MCF 10A (cell line): Measurements from ENCODE around the gene RFX4. TPM values are rescaled to one million over a fixed set of nuclear protein-coding genes. Genes with fewer than 3 reads are reported as not detected.

ENCODE experiments used
- BruUV-seq: library from RNA; stranded (reverse); fragments of 400-500 nt; replicated peaks from 2 replicates; lab custom pipeline; 2021; lab: Mats Ljungman, UMichigan
- CTCF ChIA-PET: fragments of 300-600 bp; sonication (Branson Sonifier 250); formaldehyde crosslinking; extraction: SDS; loops from one replicate; lab custom pipeline; 2021; ENCODE audit warnings: antibody characterized with exemption, inconsistent platforms; lab: Yijun Ruan, JAX
- POLR2A ChIA-PET: fragments of 300-600, 350-650 bp; sonication (Branson Sonifier 250); formaldehyde crosslinking; extraction: SDS; loops from one replicate; lab custom pipeline; 2020; ENCODE audit warnings: antibody characterized with exemption, inconsistent platforms; lab: Yijun Ruan, JAX
- DNase-seq: peaks from one replicate; pipeline ENCODE4 v3.0.0-alpha.2; 2018; ENCODE audit not compliant: unreplicated experiment
- H3K27ac Mint-ChIP-seq: one replicate; pipeline ENCODE4 v1.8.0; 2022; ENCODE audit warnings: mild to moderate bottlenecking, low read depth, mixed read lengths; ENCODE audit not compliant: unreplicated experiment
- H3K27me3 Mint-ChIP-seq: one replicate; pipeline ENCODE4 v1.8.0; 2022; ENCODE audit warnings: mixed read lengths; ENCODE audit not compliant: insufficient read depth, unreplicated experiment
- H3K36me3 Mint-ChIP-seq: one replicate; pipeline ENCODE4 v1.8.0; 2022; ENCODE audit warnings: mild to moderate bottlenecking, moderate library complexity, mixed read lengths; ENCODE audit not compliant: insufficient read depth, unreplicated experiment
- H3K4me1 Mint-ChIP-seq: one replicate; pipeline ENCODE4 v1.8.0; 2022; ENCODE audit warnings: mixed read lengths; ENCODE audit not compliant: insufficient read depth, unreplicated experiment
- H3K4me3 Mint-ChIP-seq: one replicate; pipeline ENCODE4 v1.8.0; 2022; ENCODE audit warnings: mild to moderate bottlenecking, moderate library complexity, mixed read lengths; ENCODE audit not compliant: unreplicated experiment
- H3K9me3 Mint-ChIP-seq: one replicate; pipeline ENCODE4 v1.8.0; 2022; ENCODE audit warnings: mixed read lengths; ENCODE audit not compliant: unreplicated experiment
- CTCF ChIP-seq: fragments of 200-600 bp; IDR thresholded peaks from one replicate; pipeline ENCODE4 v1.8.0; 2022; ENCODE audit warnings: antibody characterized with exemption, mild to moderate bottlenecking; ENCODE audit not compliant: unreplicated experiment
- intact Hi-C: fragments of 100-400 bp; cut with micrococcal nuclease; formaldehyde crosslinking; loops from 2 replicates; pipeline ENCODE4 v1.14.1; 2022
- total RNA-seq: library from RNA; stranded (reverse); gene quantifications from 2 replicates; pipeline ENCODE4 v1.2.3, GENCODE V29; 2022

Gene RFX4
- total RNA-seq, 1 experiment from 2014 or later = not detected

GRCh38 chr12:106729611-106730010 is 146.8 kb downstream of the RFX4 start:
- H3K36me3 Mint-ChIP-seq = no peaks in the 10 kb centered on the region
- H3K4me3 Mint-ChIP-seq = no peak overlapping the region
- POLR2A ChIA-PET = no interaction called here
- no peak for DNase-seq
- BruUV-seq = no TSS peak
- no peaks in the 10 kb centered on the region for H3K4me1 Mint-ChIP-seq
- TF ChIP-seq CTCF = no peak
- no peaks in the 10 kb centered on the region for H3K27me3 Mint-ChIP-seq
- intact Hi-C loops = no loop called here
- no peak overlapping the region for H3K27ac Mint-ChIP-seq
- CTCF ChIA-PET = no interaction called here
- H3K9me3 Mint-ChIP-seq = no peaks in the 10 kb centered on the region

GRCh38 chr12:106732890-106733289 is 150.1 kb downstream of the RFX4 start:
- TF ChIP-seq CTCF = no peak
- POLR2A ChIA-PET = no interaction called here
- CTCF ChIA-PET = no interaction called here
- no peak overlapping the region for H3K27ac Mint-ChIP-seq
- no peaks in the 10 kb centered on the region for H3K4me1 Mint-ChIP-seq
- BruUV-seq = no TSS peak
- intact Hi-C loops = no loop called here
- DNase-seq = no peak
- H3K27me3 Mint-ChIP-seq = no peaks in the 10 kb centered on the region
- no peak overlapping the region for H3K4me3 Mint-ChIP-seq
- no peaks in the 10 kb centered on the region for H3K9me3 Mint-ChIP-seq
- H3K36me3 Mint-ChIP-seq = no peaks in the 10 kb centered on the region

GRCh38 chr12:106733660-106734059 is 150.9 kb downstream of the RFX4 start:
- Mint-ChIP-seq H3K4me1 (no peaks in the 10 kb centered on the region), H3K9me3 (no peaks in the 10 kb centered on the region), H3K27ac (no peak overlapping the region), H3K27me3 (no peaks in the 10 kb centered on the region), H3K4me3 (no peak overlapping the region), H3K36me3 (no peaks in the 10 kb centered on the region)
- DNase-seq = no peak
- BruUV-seq = no TSS peak
- intact Hi-C loops = no loop called here
- TF ChIP-seq CTCF = no peak
- CTCF ChIA-PET = interaction anchor here (0.5 kb wide), 1 partner anchor 1643 kb away, joined by 3 read pairs; no protein-coding TSS in a partner anchor
- POLR2A ChIA-PET = no interaction called here

- Mint-ChIP-seq H3K27ac (no peak overlapping the region), H3K36me3 (no peaks in the 10 kb centered on the region), H3K27me3 (no peaks in the 10 kb centered on the region), H3K4me3 (no peak overlapping the region), H3K9me3 (no peaks in the 10 kb centered on the region), H3K4me1 (no peaks in the 10 kb centered on the region)
- DNase-seq = no peak
- POLR2A ChIA-PET = no interaction called here
- CTCF ChIA-PET = interaction anchor here (0.5 to 1.6 kb wide), 2 partner anchors 20 to 666 kb away, joined by 3 read pairs; no protein-coding TSS in a partner anchor
- no TSS peak for BruUV-seq
- no peak for TF ChIP-seq CTCF
- intact Hi-C loops = no loop called here
Observed at GRCh38 chr12:106736051-106736957, 153.5 kb downstream of the RFX4 start.
